Fibroblast of lung (primary cell): ENCODE data around the gene CORIN. TPM values are rescaled to one million over a fixed set of nuclear protein-coding genes. Genes with fewer than 3 reads are reported as not detected.

Source experiments
- DNase-seq, 2 donors: peaks; one replicate each; pipeline versions ENCODE4 v3.0.0 to v3.0.0-alpha.2; 2010; ENCODE audit warnings: low read depth in 2 of 2
- H2AFZ ChIP-seq: 2 replicates; pipeline ENCODE4 v1.5.1; 2012; ENCODE audit warnings: low read length, control low read depth, inconsistent platforms
- H3K27ac ChIP-seq: 2 replicates; pipeline ENCODE4 v1.5.1; 2011; ENCODE audit warnings: low read length, control low read depth; ENCODE audit not compliant: insufficient read depth
- H3K27me3 ChIP-seq: 2 replicates; pipeline ENCODE4 v1.5.1; 2011; ENCODE audit warnings: mild to moderate bottlenecking, low read length; ENCODE audit not compliant: control insufficient read depth, insufficient read depth
- H3K36me3 ChIP-seq: 2 replicates; pipeline ENCODE4 v1.5.1; 2011; ENCODE audit warnings: low read length; ENCODE audit not compliant: control insufficient read depth, insufficient read depth
- H3K4me1 ChIP-seq: 2 replicates; pipeline ENCODE4 v1.5.1; 2011; ENCODE audit warnings: low read length; ENCODE audit not compliant: control insufficient read depth, insufficient read depth; ENCODE audit errors: extremely low read depth
- H3K4me2 ChIP-seq: 2 replicates; pipeline ENCODE4 v1.5.1; 2011; ENCODE audit warnings: low read length, control low read depth; ENCODE audit not compliant: insufficient read depth; ENCODE audit errors: extremely low read depth
- H3K4me3 ChIP-seq, 4 experiments: fragments of 200-600 bp in 1 of 4; sonication (generic) in 1 of 4; replicated peaks in 1 of 4; 2 replicates each; pipeline ENCODE4 v1.5.1; 2011 to 2016; ENCODE audit warnings: low read length in 4 of 4, low read depth in 3 of 4, mild to moderate bottlenecking in 3 of 4, control low read depth in 2 of 4, inconsistent platforms in 1 of 4, mixed read lengths in 1 of 4; ENCODE audit not compliant: insufficient read depth in 1 of 4; ENCODE audit errors: control extremely low read depth in 1 of 4
- H3K79me2 ChIP-seq: 2 replicates; pipeline ENCODE4 v1.5.1; 2012; ENCODE audit warnings: mild to moderate bottlenecking, low read length, inconsistent platforms; ENCODE audit not compliant: control insufficient read depth, insufficient read depth
- H3K9ac ChIP-seq: 2 replicates; pipeline ENCODE4 v1.5.1; 2011; ENCODE audit warnings: mild to moderate bottlenecking, low read length, control low read depth; ENCODE audit not compliant: insufficient read depth
- H3K9me3 ChIP-seq: 2 replicates; pipeline ENCODE4 v1.5.1; 2012; ENCODE audit warnings: low read depth, low read length; ENCODE audit not compliant: control insufficient read depth, insufficient read depth
- H4K20me1 ChIP-seq: 2 replicates; pipeline ENCODE4 v1.5.1; 2011; ENCODE audit warnings: low read length; ENCODE audit not compliant: control insufficient read depth, insufficient read depth; ENCODE audit errors: extremely low read depth
- CTCF ChIP-seq, 2 donors: IDR thresholded peaks in 1 of 2; conservative IDR thresholded peaks in 1 of 2; 1 replicate in 1 of 2; 2 replicates in 1 of 2; pipeline ENCODE4 v1.5.1; 2011 to 2012; ENCODE audit warnings: low read length in 2 of 2, control low read depth in 1 of 2, inconsistent platforms in 1 of 2, low read depth in 1 of 2, mild to moderate bottlenecking in 1 of 2
- EZH2 ChIP-seq: IDR thresholded peaks from 2 replicates; pipeline ENCODE4 v1.5.1; 2012; ENCODE audit warnings: low read length, control low read depth, mild to moderate bottlenecking; ENCODE audit errors: missing control alignments
- polyA plus RNA-seq, 2 donors: library from polyadenylated mRNA; depleted of rRNA in 1 of 2; stranded (reverse) in 1 of 2; unstranded in 1 of 2; fragments of >200 nt; gene quantifications; 2 replicates each; pipeline ENCODE4 v1.2.1, GENCODE V29; 2011 to 2012; ENCODE audit warnings: missing spikeins in 1 of 2
- total RNA-seq: library from RNA; depleted of rRNA; stranded (reverse); fragments of >200 nt; gene quantifications from 2 replicates; pipeline ENCODE4 v1.2.1, GENCODE V29; 2014

The CORIN gene
- total and polyA plus RNA-seq, 2 donors (not counting 1 experiment from before 2014, with no cell fraction given), result 1.5 to 22.2 TPM

DNA sequence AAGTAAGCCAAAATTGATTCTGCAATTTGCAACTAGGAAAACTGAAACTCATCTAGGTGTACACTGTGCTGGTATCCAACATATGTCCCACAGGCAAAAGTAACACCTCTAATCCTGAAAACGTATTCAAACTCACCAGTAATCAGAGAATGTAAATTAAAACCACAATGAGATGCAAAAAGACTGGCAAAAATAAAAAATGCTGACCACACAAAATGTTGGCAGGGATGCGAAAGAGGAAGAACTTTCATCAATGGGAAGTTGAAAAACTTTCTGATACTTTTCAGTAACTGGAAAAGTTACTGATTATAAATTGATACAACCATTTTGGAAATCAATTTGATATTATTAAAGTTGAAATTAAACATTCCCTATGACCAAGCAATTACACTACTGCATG lies 20.1 kb upstream of the CORIN start:
- TF ChIP-seq EZH2 (no peak), CTCF (conservative IDR thresholded peaks at IDR 0.05 in 1 of 2, IDR thresholded peaks at IDR 0.05 in 1 of 2; ENCODE audit: low read depth in 1 of 2, low read length in 2 of 2) (no peak)
- no peaks in the 10 kb centered on the region for H3K9me3 ChIP-seq
- H3K4me1 ChIP-seq, result peaks cover 5% of the 10 kb centered on the region
- H3K27ac ChIP-seq, result no peak overlapping the region
- H3K27me3 ChIP-seq, result no peaks in the 10 kb centered on the region
- no peaks in the 10 kb centered on the region for H4K20me1 ChIP-seq
- no peak for DNase-seq
- no peak overlapping the region for H3K4me3 ChIP-seq
- H3K9ac ChIP-seq, result no peak overlapping the region
- H2AFZ ChIP-seq, result no peak overlapping the region
- no peaks in the 10 kb centered on the region for H3K79me2 ChIP-seq
- no peak overlapping the region for H3K4me2 ChIP-seq
- no peaks in the 10 kb centered on the region for H3K36me3 ChIP-seq

DNA sequence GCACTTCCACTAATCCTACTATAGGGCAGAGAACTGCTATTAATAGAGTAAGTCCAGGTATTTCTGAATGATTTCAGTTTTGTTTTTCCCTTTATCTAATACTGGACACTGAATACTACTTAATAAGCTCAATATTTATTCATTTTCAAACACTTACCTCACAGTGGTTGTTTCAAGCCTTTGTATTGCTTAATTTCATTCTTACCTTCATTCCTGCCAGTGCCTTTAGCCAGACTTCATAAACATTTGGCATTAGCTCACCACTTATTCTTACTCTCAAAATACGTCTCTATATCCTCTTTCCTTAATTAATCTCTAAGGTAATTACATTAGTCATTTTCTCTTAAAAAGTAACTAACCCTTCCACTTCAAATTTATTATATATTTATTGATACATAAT lies 18.8 kb upstream of the CORIN start:
- H3K79me2 ChIP-seq, result no peaks in the 10 kb centered on the region
- no peak overlapping the region for H3K4me2 ChIP-seq
- no peak overlapping the region for H3K27ac ChIP-seq
- no peak overlapping the region for H2AFZ ChIP-seq
- no peaks in the 10 kb centered on the region for H3K27me3 ChIP-seq
- H4K20me1 ChIP-seq, result no peaks in the 10 kb centered on the region
- no peaks in the 10 kb centered on the region for H3K36me3 ChIP-seq
- H3K4me3 ChIP-seq, result no peak overlapping the region
- no peak overlapping the region for H3K9ac ChIP-seq
- no peaks in the 10 kb centered on the region for H3K9me3 ChIP-seq
- H3K4me1 ChIP-seq, result peaks cover 6% of the 10 kb centered on the region
- TF ChIP-seq EZH2 (no peak), CTCF (conservative IDR thresholded peaks at IDR 0.05 in 1 of 2, IDR thresholded peaks at IDR 0.05 in 1 of 2; ENCODE audit: low read depth in 1 of 2, low read length in 2 of 2) (no peak)
- DNase-seq, result peak in 1 of 2 donors; percentile 12

GRCh38 chr4:47855350-47855749 lies 17.5 kb upstream of the CORIN start:
- Histone ChIP-seq H3K4me3 (no peak overlapping the region), H3K27ac (no peak overlapping the region), H3K4me1 (peaks cover 6% of the 10 kb centered on the region), H4K20me1 (no peaks in the 10 kb centered on the region), H3K36me3 (no peaks in the 10 kb centered on the region), H3K4me2 (no peak overlapping the region), H2AFZ (no peak overlapping the region), H3K27me3 (no peaks in the 10 kb centered on the region), H3K9me3 (no peaks in the 10 kb centered on the region), H3K9ac (no peak overlapping the region), H3K79me2 (no peaks in the 10 kb centered on the region)
- peak; percentile 48 to 76 for DNase-seq
- TF ChIP-seq CTCF (conservative IDR thresholded peaks at IDR 0.05 in 1 of 2, IDR thresholded peaks at IDR 0.05 in 1 of 2; ENCODE audit: low read depth in 1 of 2, low read length in 2 of 2) (no peak), EZH2 (no peak)
